GM12878 (cell line): ENCODE results near the gene CLIC6. TPM values are rescaled to one million over a fixed set of nuclear protein-coding genes. Genes with fewer than 3 reads are reported as not detected.

ENCODE experiments used
- ATAC-seq: fragments of 200-7000 bp; cut with Tn5 transposase; 3 replicates; pipeline ENCODE4 v1.9.1; 2020; ENCODE audit warnings: mild to moderate bottlenecking, moderate library complexity
- BruUV-seq: library from RNA; stranded (reverse); fragments of 400-500 nt; replicated peaks from 2 replicates; lab custom pipeline; 2021; lab: Mats Ljungman, UMichigan
- CTCF ChIA-PET: fragments of 300-600 bp; sonication (Branson Sonifier 250); formaldehyde crosslinking; extraction: SDS; loops from one replicate; lab custom pipeline; 2021; ENCODE audit warnings: inconsistent platforms; lab: Yijun Ruan, JAX
- POLR2A ChIA-PET: fragments of 350-600 bp; formaldehyde crosslinking; extraction: SDS; loops from one replicate; lab custom pipeline; 2021; ENCODE audit warnings: inconsistent platforms; lab: Charles Lee
- RAD21 ChIA-PET: fragments of 300-600 bp; sonication (Branson Sonifier 250); formaldehyde crosslinking; loops from one replicate; lab custom pipeline; 2023; ENCODE audit warnings: antibody characterized with exemption; ENCODE audit not compliant: unreplicated experiment; lab: Charles Lee
- SMC1A ChIA-PET: fragments of 300-600 bp; sonication (Branson Sonifier 250); formaldehyde crosslinking; loops from one replicate; lab custom pipeline; 2023; ENCODE audit not compliant: unreplicated experiment, uncharacterized antibody; lab: Charles Lee
- DNase-seq: peaks from one replicate; pipeline ENCODE4 v3.0.0-alpha.2; 2011; ENCODE audit warnings: low read depth, low spot score
- FAIRE-seq: peaks from 3 replicates; lab custom pipeline; 2011; peaks lifted over from hg19 to GRCh38; lab: Jason Lieb, UNC
- H2AFZ ChIP-seq: 2 replicates; pipeline ENCODE4 v1.6.0; 2011; ENCODE audit warnings: low read depth, low read length, control low read depth; ENCODE audit not compliant: control insufficient read depth
- H3K27ac ChIP-seq: 2 replicates; pipeline ENCODE4 v1.5.1; 2011; ENCODE audit warnings: control low read depth; ENCODE audit not compliant: control insufficient read depth, insufficient read depth
- H3K27me3 ChIP-seq, 2 experiments: replicated peaks in 1 of 2; 2 replicates each; pipeline versions ENCODE4 v1.6.0 to v1.6.1; 2011; ENCODE audit warnings: low read length in 1 of 2; ENCODE audit not compliant: control insufficient read depth in 2 of 2, insufficient read depth in 2 of 2
- H3K36me3 ChIP-seq, 2 experiments: 2 replicates each; pipeline ENCODE4 v1.5.1; 2011; ENCODE audit warnings: low read length in 1 of 2; ENCODE audit not compliant: control insufficient read depth in 2 of 2, insufficient read depth in 2 of 2
- H3K4me1 ChIP-seq: 2 replicates; pipeline ENCODE4 v1.6.1; 2011; ENCODE audit warnings: mild to moderate bottlenecking, low read length, moderate library complexity, mixed read lengths; ENCODE audit not compliant: control insufficient read depth, insufficient read depth
- H3K4me2 ChIP-seq: 2 replicates; pipeline ENCODE4 v1.6.0; 2011; ENCODE audit warnings: control low read depth; ENCODE audit not compliant: control insufficient read depth, insufficient read depth
- H3K4me3 ChIP-seq: fragments of 200-600 bp; sonication (generic); 2 replicates; pipeline ENCODE4 v1.5.1; 2016
- H3K79me2 ChIP-seq: 2 replicates; pipeline ENCODE4 v1.6.0; 2011; ENCODE audit warnings: low read length; ENCODE audit not compliant: control insufficient read depth, insufficient read depth
- H3K9ac ChIP-seq: 2 replicates; pipeline ENCODE4 v1.8.0; 2011; ENCODE audit warnings: low read length, control low read depth, mixed read lengths; ENCODE audit not compliant: control insufficient read depth, insufficient read depth
- H3K9me3 ChIP-seq: replicated peaks from 3 replicates; pipeline ENCODE4 v1.5.1; 2011; ENCODE audit warnings: mild to moderate bottlenecking, low read length; ENCODE audit not compliant: control insufficient read depth, insufficient read depth
- H4K20me1 ChIP-seq: 2 replicates; pipeline ENCODE4 v1.6.0; 2011; ENCODE audit not compliant: control insufficient read depth, insufficient read depth
- ATF2 ChIP-seq: IDR thresholded peaks from 2 replicates; pipeline ENCODE4 v1.6.1; 2012; ENCODE audit warnings: low read length, inconsistent platforms
- BACH1 ChIP-seq: fragments of 450-650 bp; IDR thresholded peaks from 2 replicates; pipeline ENCODE4 v1.6.1; 2017; ENCODE audit warnings: mild to moderate bottlenecking, borderline replicate concordance
- DPF2 ChIP-seq: fragments of 450-650 bp; IDR thresholded peaks from 2 replicates; pipeline ENCODE4 v1.6.1; 2017; ENCODE audit warnings: mild to moderate bottlenecking
- PKNOX1 ChIP-seq: fragments of 450-650 bp; IDR thresholded peaks from 2 replicates; pipeline ENCODE4 v1.6.1; 2016; ENCODE audit warnings: mild to moderate bottlenecking
- SPI1 ChIP-seq: IDR thresholded peaks from 2 replicates; pipeline ENCODE4 v1.6.1; 2011; ENCODE audit warnings: low read depth, mild to moderate bottlenecking, low read length, moderate library complexity, borderline replicate concordance; ENCODE audit not compliant: insufficient read depth
- SREBF2 ChIP-seq: IDR thresholded peaks from 2 replicates; pipeline ENCODE4 v1.6.1; 2012; ENCODE audit warnings: mild to moderate bottlenecking, low read length
- WGBS: methylation state at CpG from one replicate; pipeline ENCODE4 v1.1.6; 2016; ENCODE audit warnings: low lambda C conversion rate; ENCODE audit not compliant: insufficient replicate concordance, insufficient coverage; ENCODE audit errors: missing lambda C conversion rate; 5-methylcytosine and 5-hydroxymethylcytosine counted together
- in situ Hi-C: fragments of 300-500 bp; cut with MboI; formaldehyde crosslinking; loops from 9 replicates; pipeline ENCODE4 v1.14.3; 2018; ENCODE audit warnings: mixed read lengths
- intact Hi-C: fragments of 100-400 bp; cut with micrococcal nuclease; formaldehyde crosslinking; loops from one replicate; pipeline ENCODE4 v1.14.2; 2022; ENCODE audit not compliant: unreplicated experiment
- polyA plus RNA-seq, 11 experiments: library from polyadenylated mRNA; depleted of rRNA in 4 of 11; unstranded in 6 of 11; stranded (reverse) in 5 of 11; fragments of >200 nt; fragmentation: Nextera tagmentation in 4 of 11; fragmentation: Illumina TruSeq in 1 of 11; extraction: Ambion mirVana in 4 of 11; extraction: Trizol in 1 of 11; gene quantifications; 1 replicate in 1 of 11; 2 replicates in 10 of 11; pipeline versions ENCODE4 v1.2.1 to v1.2.3, GENCODE V29; 2011 to 2016; ENCODE audit warnings: inconsistent platforms in 2 of 11, missing spikeins in 2 of 11, low read depth in 1 of 11
- total RNA-seq, 4 experiments: library from RNA; depleted of rRNA in 3 of 4; stranded (reverse); fragments of >200 nt in 3 of 4; fragmentation: Illumina TruSeq in 1 of 4; extraction: Trizol in 1 of 4; gene quantifications; 2 replicates each; pipeline versions ENCODE4 v1.2.1 to v1.2.3, GENCODE V29; 2013 to 2021

Gene CLIC6
- total and polyA plus RNA-seq, 10 of the 15 experiments (the other 5 are each of a cell fraction or from before 2014, with no cell fraction given): 5.7 to 34.1 (median 11.2) TPM

GRCh38 chr21:34703571-34703970 is 34.8 kb downstream of the CLIC6 start (continued):
- no peak for TF ChIP-seq DPF2
- no peak for TF ChIP-seq PKNOX1
- TF ChIP-seq ATF2: no peak
- no peak for TF ChIP-seq BACH1

- Histone ChIP-seq H3K27ac (no peak overlapping the region), H2AFZ (no peak overlapping the region), H3K36me3 (peaks cover 8 to 11% of the 10 kb centered on the region in 2 experiments; a peak in 3 of 4 replicates), H3K79me2 (no peaks in the 10 kb centered on the region; the same call in 1 of the 2 replicates), H3K4me3 (no peak overlapping the region), H3K9ac (no peak overlapping the region), H3K27me3 (no peaks in the 10 kb centered on the region), H3K4me2 (no peak overlapping the region), H3K4me1 (peaks cover 25% of the 10 kb centered on the region), H3K9me3 (no peaks in the 10 kb centered on the region), H4K20me1 (no peaks in the 10 kb centered on the region)
- intact Hi-C loops: no loop called here
- ATAC-seq: no peak
- in situ Hi-C loops: no loop called here
- ChIA-PET RAD21 (no interaction called here), SMC1A (no interaction called here), POLR2A (no interaction called here), CTCF (interaction anchor here (0.6 kb wide), 1 partner anchor 1327 kb away, joined by 3 read pairs; no protein-coding TSS in a partner anchor)
- 60% methylated on average over 7 of the region's 7 CpGs for WGBS
- TF ChIP-seq DPF2 (no peak), SPI1 (no peak), SREBF2 (no peak)
- no TSS peak for BruUV-seq
- FAIRE-seq: no peak
- no peak for DNase-seq
These were observed 35.3 kb downstream of the CLIC6 start for GRCh38 chr21:34704119-34704518.
